Skeletal muscle cell (primary cell): ENCODE results near the gene ZNF410.
A peak's percentile ranks its signal among the peaks of the same experiment; 100 is the strongest.
"Not testable (repeated sequence)": the region's sequence is repeated elsewhere in the genome, so short reads cannot be mapped to it uniquely, and the experiment has no call there.

Experiments
- DNase-seq: peaks from one replicate; pipeline ENCODE4 v3.0.0-alpha.2; 2010; ENCODE audit warnings: low read depth
- H3K4me3 ChIP-seq: 2 replicates; pipeline ENCODE4 v1.5.1; 2011; ENCODE audit warnings: low read depth, mild to moderate bottlenecking, control low read depth, low read length, moderate library complexity

Gene ZNF410

GRCh38 chr14:73886449-73887317 lies at the start of gene ZNF410:
Gene ZNF410 (plus strand): TSS chr14:73886859. CDS start chr14:73892176, 5,317 bp downstream.
- DNase-seq, result peak; percentile 94
- H3K4me3 ChIP-seq, result peak within 1 kb of the TSS; percentile 73

GRCh38 chr14:73838293-73839034 lies 48.2 kb upstream of the ZNF410 start:
- not testable (repeated sequence) for DNase-seq, H3K4me3 ChIP-seq

GRCh38 chr14:73842201-73842600 lies 44.5 kb upstream of the ZNF410 start:
- no peak overlapping the region for H3K4me3 ChIP-seq
- no peak for DNase-seq

- no peak overlapping the region for H3K4me3 ChIP-seq
- no peak for DNase-seq
Measured at GRCh38 chr14:73842851-73843250, 43.8 kb upstream of the ZNF410 start.

- no peak overlapping the region for H3K4me3 ChIP-seq
- no peak for DNase-seq
Measured at GRCh38 chr14:73843296-73843695, 43.4 kb upstream of the ZNF410 start.

GRCh38 chr14:73846947-73847346 lies 39.7 kb upstream of the ZNF410 start:
- H3K4me3 ChIP-seq, result no peak overlapping the region
- no peak for DNase-seq

GRCh38 chr14:73851000-73851399 lies 35.7 kb upstream of the ZNF410 start:
- DNase-seq, result no peak
- H3K4me3 ChIP-seq, result peak overlapping the region; percentile 66

GRCh38 chr14:73851567-73852382 lies 34.9 kb upstream of the ZNF410 start, which contains the start of gene PTGR2:
Gene PTGR2 (plus strand): TSS chr14:73851831. CDS start chr14:73858863, 7,032 bp downstream.
- H3K4me3 ChIP-seq, result peak within 1 kb of the TSS; percentile 66

GRCh38 chr14:73859145-73859544 lies 27.5 kb upstream of the ZNF410 start:
- DNase-seq, result no peak
- no peak overlapping the region for H3K4me3 ChIP-seq

More at GRCh38 chr14:73851567-73852382, 34.9 kb upstream of the ZNF410 start, which contains the start of gene PTGR2:
- peak; percentile 89 for DNase-seq

GRCh38 chr14:73861073-73861472 lies 25.6 kb upstream of the ZNF410 start:
- DNase-seq, result no peak
- H3K4me3 ChIP-seq, result no peak overlapping the region

GRCh38 chr14:73862480-73862879 lies 24.2 kb upstream of the ZNF410 start:
- no peak overlapping the region for H3K4me3 ChIP-seq
- no peak for DNase-seq

- H3K4me3 ChIP-seq, result no peak overlapping the region
- no peak for DNase-seq
Measured at GRCh38 chr14:73863209-73863608, 23.4 kb upstream of the ZNF410 start.

- no peak for DNase-seq
- no peak overlapping the region for H3K4me3 ChIP-seq
Measured at GRCh38 chr14:73865534-73866113, 21.0 kb upstream of the ZNF410 start.

- not testable (repeated sequence) for H3K4me3 ChIP-seq, DNase-seq
Measured at GRCh38 chr14:73869754-73870153, 16.9 kb upstream of the ZNF410 start.

- H3K4me3 ChIP-seq, result no peak overlapping the region
- no peak for DNase-seq
Measured at GRCh38 chr14:73870525-73871235, 16.0 kb upstream of the ZNF410 start.

- no peak overlapping the region for H3K4me3 ChIP-seq
- DNase-seq, result no peak
Measured at GRCh38 chr14:73873660-73874059, 13.0 kb upstream of the ZNF410 start.

- no peak overlapping the region for H3K4me3 ChIP-seq
- no peak for DNase-seq
Measured at GRCh38 chr14:73877790-73878189, 8.9 kb upstream of the ZNF410 start.

- DNase-seq, result no peak
- no peak overlapping the region for H3K4me3 ChIP-seq
Measured at GRCh38 chr14:73878436-73878835, 8.2 kb upstream of the ZNF410 start.

- no peak for DNase-seq
- H3K4me3 ChIP-seq, result no peak overlapping the region
Measured at GRCh38 chr14:73879027-73879426, 7.6 kb upstream of the ZNF410 start.
